Embryonic facial prominence (tissue), 1 donor: Measurements from ENCODE around the gene COQ9.

Source experiments
- DNase-seq: peaks from one replicate; pipeline ENCODE4 v3.0.0-alpha.2; 2016; ENCODE audit errors: extremely low spot score

The COQ9 gene

DNA sequence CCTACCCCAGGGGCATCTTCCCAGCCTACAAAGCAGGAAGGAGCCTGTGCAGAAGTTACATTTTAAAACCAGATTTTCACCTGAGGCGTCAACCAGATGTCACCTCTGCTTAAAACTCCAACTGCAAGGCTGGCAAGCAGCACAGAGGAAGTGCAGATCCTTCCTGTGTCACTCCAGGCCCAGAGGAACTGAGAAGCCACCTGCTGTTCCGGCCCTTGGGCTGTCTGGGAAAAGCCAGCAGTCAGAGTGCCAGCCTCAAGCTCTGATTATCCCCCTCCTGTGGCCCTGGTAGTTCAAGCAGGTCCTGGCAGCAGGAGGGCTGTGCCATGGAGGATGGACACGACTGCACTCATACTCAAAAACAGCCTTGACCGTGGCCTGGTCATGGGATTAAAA is 25.4 kb downstream of the COQ9 start:
- DNase-seq, result no peak

DNA sequence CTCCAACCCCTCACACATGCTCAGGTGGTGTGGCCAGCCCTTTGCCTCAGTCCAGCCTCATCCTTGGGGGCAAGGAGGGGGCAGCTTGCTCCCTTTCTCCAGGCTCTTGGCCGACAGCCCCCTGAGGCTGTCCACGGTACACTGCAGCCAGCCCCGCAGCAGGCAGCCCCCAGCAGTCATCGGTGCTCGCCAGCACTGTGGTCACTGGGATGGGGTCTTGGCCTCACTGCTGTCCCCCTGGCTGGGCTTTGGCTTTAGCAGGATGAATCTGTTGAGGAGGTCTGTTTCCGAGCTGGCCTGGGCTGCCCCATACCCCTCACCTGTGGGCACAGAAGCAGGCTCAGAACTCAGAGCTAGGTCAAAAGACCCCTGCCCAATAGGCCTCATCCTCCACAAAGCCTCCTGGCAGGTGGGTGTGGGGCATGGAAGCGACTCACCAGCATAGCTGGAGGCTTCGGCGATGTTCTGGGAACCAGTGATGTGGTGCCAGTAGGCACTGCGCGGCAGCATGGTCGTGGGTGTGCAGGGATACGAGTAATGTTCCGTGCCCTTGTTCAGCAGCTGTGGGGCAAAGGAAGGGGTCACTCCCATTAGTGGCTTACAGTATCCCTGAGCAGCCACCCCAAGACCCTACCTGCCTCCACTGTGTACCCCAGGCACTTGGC is 26.0 kb downstream of the COQ9 start:
- DNase-seq, result no peak

DNA sequence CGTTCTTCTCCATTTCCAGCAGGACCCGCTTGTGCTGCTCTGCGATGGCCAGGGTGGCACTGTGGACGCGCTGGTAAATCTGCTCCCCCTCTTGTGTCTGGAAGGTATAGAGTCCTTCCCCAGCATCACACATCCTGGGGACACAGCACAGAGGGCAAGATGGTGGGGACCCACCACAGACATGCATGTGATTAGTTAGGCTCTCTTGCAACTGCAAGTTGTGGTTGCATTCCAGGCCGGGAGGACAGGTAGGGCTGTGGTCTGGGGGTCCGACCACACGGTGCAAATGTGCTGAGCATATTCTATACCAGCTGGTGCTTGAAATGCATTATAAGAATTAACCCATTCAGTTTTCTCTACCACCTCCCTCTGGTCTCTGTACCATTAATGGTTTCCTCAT is 26.6 kb downstream of the COQ9 start:
- DNase-seq, result no peak

DNA sequence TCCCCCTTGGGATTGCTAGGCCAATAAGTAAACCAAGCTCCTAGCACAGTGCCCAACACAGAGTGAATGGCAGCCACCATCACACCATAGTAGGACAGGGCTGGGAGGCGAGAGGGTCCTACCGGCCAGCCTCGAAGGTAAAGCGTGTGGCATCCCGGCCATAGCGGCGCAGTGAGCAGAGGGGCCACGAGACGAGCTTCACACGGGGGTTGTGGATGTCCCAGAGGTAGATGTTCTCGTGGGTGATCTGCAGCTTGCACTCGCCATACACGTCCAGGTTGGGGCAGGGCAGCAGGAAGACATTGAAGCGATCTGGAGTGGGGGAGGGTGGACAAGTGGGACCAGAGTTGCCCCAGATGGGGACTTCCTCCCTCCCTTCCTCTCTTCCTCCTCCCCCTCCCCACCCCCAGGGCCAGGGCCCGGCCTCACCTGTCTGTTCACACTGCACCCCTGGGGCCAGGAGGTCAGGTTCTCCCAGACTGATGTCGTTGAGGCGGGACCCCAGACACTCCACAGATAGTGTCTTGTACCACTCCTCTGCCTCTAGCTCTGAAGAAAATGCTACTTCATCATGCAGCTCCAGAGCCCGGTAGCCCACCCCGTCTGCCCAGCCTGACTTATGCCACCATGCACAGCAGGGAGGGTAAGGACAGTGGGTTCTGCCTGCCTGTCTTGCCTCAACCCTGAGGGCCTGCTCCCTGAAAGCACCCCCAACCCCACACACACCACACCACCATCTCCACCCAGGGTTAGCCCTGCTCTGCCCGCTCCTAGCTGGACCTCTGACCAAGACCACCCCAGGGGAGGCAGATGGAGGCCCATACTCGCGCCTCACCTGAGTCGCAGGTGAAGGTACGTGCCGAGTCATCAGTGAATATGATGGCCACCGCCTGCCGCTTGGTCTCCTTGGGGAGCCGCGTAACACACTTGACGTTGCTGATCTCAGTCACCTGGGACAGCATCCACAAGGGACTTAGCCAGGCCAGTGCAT is 27.7 kb downstream of the COQ9 start:
- no peak for DNase-seq

- DNase-seq, result no peak
These were observed 28.5 kb downstream of the COQ9 start for GRCh38 chr16:57475711-57476339.

- DNase-seq, result no peak
These were observed 29.5 kb downstream of the COQ9 start for GRCh38 chr16:57476546-57477410.

- DNase-seq, result no peak
These were observed 30.4 kb downstream of the COQ9 start for GRCh38 chr16:57477531-57478202.

GRCh38 chr16:57478396-57479204 is 31.3 kb downstream of the COQ9 start:
- no peak for DNase-seq

DNA sequence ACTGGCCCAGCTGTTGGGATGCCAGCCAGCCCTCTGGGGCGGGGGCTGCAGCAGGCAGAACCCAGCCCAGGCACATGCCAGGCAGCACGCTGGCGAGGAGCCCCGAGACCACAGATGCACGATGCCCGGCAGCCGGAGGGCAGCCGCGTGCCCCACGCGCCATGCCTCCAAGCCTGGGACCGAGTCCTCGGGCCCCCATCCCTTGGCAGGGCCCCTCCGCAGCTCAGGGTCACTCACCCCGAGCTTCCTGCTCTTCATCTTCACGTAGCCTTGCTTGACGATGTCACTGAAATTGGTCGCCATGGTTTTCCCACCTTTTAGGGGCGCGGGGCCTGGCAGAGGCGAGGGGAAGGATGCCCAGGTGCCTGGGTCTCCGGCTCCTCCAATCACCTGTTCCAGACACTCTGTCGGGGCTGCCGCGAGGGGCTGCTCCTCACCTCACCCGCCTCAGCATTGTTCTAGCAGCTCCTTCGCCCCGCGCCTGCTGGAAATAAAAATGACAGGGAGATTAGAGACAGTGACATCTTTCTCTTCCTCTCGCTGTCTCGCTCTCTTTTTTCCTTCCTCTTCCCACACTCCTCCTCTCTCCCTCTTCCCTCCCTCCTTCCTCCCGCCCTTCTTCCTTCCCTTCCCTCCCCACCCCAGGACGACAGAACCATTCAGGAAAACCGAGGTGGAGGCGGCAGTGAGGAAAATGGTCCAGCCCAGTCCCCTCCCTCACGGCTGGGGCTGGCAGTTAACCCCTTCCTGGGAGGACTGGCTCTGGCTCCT is 32.1 kb downstream of the COQ9 start:
- DNase-seq, result no peak

GRCh38 chr16:57479976-57480753 is 32.9 kb downstream of the COQ9 start:
- DNase-seq, result no peak

DNA sequence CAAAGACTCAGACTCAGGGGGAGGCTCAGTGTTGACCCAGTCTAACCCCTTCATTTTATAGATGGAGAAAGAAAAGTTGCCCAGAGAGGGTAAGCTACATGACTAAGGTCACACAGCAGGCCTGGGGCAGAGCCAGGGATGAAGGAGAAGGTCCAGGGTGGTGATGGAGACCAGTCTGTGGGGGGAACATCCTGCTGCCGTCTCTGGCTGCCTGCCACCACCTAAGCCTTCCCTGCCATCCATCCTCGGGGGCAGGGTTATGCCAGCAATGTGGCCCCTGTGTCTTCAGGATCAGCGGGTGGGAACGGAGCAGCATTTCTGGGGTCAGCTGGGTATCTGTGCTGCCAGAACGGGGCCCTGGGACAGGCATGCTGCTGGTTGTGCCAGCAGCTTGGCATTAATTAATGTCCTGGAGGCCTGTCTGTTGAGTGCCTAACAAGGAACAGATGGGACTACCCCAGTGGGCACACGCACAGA is 33.5 kb downstream of the COQ9 start:
- DNase-seq, result no peak

GRCh38 chr16:57481421-57481820 is 34.1 kb downstream of the COQ9 start:
- DNase-seq, result no peak

DNA sequence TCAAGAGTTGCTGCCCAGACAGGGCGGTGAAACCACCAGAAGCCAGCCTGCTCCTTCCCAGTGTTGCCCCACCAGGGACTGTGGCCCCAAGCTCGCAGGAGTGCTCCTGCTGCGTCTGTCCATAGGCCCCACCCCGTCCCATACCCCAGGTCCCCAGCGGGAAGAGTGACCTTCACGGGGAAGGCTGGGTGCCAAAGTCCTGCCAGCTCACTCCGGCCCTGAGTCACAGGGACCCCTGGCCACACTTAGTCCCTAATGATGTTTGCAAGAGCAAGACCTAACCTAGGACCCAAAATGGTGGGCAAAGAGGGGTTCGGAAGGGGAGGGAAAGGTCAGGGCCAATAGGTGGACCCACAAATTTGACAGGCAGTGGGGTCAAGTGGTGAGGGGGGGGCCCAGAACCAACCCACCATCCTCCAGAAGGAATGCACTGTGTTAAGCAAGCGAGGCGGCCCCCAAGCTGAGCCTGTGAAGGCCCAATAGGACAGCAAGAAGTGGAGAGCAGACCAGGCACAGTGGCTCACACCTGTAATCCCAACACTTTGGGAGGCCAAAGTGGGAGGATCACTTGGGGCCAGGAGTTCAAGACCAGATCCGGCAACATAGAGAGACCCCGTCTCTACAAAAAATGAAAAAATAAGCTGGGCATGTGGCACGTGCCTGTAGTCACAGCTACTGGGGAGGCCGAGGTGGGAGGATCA is 35.7 kb downstream of the COQ9 start:
- DNase-seq, result no peak

DNA sequence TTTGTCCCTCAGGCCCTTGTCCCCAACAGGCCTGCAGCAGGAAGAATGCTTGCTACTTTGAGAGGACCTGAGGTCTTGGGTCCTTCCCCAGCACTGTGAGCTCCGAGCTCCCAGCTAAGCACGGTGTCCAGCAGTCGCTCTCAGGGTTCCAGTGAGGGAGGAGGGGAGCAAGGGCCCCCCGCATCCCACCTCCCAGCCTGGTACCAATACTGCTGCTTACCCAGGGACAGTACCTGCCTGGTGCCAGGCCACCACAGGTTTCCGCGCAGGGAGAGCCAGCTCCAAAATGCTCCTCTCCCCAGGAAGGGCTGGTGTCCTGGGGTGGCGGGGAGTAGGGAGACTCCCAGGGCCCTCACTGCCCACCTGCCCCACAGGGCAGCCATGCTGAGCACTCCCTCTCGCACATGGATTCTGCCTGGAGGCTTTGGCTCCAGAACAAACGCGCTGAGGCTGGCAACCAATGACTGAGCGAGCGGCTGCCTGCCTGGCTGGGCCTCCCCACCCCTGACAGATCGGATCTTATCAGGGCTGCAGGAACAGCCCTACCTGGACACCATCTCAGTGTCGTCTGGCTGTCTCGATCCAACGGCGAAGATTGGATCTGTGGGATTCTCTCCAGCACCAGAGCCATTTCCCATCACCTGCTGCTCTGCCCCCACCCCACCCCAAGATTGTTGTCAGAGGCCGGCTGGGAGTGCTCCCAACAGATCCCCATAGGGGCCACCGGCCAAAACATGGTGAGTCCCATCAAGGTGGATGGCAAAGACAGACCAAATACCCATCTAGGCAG is 36.6 kb downstream of the COQ9 start:
- no peak for DNase-seq

DNA sequence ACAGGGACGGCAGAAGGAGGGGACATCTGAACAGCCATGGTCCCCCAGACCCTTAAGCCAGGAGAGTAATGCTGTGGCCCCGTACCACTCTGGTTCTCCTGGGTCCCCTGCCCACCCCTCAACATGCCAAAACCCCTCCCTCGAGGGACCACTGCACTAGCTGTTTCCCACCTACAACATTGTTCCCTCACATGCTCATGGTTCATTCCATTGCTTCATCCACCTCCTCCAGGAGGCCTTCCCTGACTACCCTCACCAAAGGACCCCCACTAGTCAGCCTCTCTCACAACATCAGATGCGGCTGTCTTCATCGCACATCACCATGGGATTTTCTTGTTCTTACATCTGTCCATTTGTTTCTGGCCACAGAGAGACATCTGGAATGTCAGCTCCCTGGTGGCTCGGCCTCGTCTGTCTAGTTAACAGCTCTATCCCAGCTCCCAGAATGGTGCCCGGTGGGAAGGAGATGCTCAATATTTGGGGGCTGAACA is 37.3 kb downstream of the COQ9 start:
- DNase-seq, result no peak

DNA sequence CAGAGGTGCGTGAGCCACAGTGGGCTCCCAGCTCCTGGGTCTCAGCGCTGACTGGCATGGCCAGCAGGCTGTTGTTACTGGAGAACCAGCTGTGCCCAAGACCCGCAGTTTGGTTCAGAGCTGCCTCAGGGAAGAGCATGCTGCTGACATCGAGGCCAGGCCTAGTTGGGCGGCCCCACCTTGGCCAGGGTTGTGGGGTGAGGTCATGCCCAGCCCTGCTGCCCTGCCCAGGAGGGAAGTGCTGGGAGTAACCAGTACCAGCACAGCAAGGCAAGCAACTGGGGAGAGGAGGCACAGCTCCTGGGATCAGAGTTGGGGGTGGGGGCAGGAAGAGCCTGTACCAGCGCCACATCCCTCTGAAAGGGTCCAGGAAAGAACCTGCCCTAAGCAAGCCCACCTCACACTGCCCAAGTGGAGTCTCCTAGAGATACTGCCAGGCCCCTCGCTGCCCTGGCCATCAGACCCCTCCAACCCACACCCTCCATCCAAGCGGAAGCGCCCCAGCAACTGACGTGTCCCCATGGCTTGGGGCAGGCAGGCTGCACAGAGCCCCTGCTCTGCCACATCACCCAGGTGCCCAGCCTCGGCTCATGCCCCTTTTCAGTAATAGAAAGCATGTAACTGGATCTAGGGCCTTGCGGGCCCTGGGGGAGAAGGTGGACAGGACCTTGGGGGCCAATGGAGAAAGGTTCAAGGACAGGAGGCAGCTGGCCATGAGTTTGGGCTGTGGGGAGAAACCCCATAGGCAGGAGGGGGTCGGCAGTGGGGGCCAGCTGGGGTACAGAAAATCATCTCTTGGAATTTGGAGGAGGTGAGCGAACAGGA is 38.0 kb downstream of the COQ9 start:
- no peak for DNase-seq
